ENCODE data around the gene METTL24.

METTL24 gene, protein sequence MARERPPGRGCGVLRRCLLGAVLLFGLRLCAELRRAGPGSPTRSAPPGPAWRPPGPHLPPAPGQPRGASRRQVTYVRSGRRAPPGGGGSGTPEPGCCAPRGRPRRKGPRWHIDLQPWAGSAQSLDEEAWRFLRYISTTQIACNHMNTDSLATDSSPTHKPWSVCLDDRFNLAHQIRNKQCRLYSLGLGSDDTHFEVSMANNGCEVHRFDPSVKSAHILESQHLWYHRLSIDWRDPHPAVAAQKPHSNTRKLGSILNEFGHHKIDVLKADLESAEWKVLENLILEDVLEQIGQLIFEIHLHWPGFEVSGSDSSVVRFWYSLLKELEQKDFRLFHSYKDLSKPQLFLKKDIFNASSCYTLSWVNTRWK

DNA sequence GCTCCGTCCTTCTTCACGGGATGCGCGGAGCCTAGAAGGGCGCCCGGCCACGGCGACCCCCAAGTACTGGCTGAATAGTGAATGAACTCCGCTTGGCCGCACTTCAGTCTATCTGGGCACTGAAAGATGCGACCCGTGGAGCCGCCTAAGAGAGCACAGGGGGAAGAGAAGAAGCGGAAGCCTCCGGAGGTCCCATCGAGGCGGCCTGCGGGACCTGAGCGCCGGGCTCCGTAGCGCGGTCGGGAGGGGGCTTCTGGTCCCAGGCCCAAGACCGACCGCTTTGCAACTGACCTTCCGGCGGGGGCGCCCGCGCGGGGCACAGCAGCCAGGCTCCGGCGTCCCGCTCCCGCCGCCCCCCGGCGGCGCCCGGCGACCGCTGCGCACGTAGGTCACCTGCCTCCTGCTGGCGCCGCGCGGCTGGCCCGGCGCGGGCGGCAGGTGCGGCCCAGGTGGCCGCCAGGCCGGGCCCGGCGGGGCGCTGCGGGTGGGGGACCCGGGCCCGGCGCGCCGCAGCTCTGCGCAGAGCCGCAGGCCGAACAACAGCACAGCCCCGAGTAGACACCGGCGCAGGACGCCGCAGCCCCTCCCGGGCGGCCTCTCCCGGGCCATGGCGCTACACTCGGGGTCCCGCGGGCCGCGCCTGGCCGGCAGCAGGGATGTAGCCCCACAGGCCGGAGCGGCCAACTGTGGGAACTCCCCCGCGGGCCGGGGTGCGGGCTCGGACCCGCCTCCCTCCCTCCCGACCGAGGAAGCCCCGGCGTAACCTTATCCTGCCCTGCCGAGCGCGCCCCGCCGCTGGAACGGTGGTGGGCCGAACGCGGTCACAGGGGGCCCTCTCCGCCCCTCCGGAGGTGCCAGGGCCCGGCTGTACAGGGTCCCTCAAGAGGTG is at the start of gene METTL24:
METTL24 (minus strand) TSS at position 686 of the 889 bp plus-strand sequence; CDS start at position 609, 77 bp downstream.
- Histone ChIP-seq H3K36me3 (ENCODE audit: control insufficient read depth, insufficient read depth, low read length) (no peaks in the 10 kb centered on the region), H3K27me3 (replicated peaks; ENCODE audit: control insufficient read depth, insufficient read depth, low read length) (peaks cover 2% of the 10 kb centered on the region; the same call in 1 of the 2 replicates), H3K4me3 (replicated peaks; ENCODE audit: low read depth, low read length) (peak within 1 kb of the TSS; percentile 34)
- TF ChIP-seq, protein P1, sequence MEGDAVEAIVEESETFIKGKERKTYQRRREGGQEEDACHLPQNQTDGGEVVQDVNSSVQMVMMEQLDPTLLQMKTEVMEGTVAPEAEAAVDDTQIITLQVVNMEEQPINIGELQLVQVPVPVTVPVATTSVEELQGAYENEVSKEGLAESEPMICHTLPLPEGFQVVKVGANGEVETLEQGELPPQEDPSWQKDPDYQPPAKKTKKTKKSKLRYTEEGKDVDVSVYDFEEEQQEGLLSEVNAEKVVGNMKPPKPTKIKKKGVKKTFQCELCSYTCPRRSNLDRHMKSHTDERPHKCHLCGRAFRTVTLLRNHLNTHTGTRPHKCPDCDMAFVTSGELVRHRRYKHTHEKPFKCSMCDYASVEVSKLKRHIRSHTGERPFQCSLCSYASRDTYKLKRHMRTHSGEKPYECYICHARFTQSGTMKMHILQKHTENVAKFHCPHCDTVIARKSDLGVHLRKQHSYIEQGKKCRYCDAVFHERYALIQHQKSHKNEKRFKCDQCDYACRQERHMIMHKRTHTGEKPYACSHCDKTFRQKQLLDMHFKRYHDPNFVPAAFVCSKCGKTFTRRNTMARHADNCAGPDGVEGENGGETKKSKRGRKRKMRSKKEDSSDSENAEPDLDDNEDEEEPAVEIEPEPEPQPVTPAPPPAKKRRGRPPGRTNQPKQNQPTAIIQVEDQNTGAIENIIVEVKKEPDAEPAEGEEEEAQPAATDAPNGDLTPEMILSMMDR (IDR thresholded peaks at IDR 0.05; ENCODE audit: insufficient read depth, low read length, poor library complexity, severe bottlenecking), result no peak
- peak; percentile 43 for DNase-seq (ENCODE audit: extremely low read depth, insufficient read length)

DNA sequence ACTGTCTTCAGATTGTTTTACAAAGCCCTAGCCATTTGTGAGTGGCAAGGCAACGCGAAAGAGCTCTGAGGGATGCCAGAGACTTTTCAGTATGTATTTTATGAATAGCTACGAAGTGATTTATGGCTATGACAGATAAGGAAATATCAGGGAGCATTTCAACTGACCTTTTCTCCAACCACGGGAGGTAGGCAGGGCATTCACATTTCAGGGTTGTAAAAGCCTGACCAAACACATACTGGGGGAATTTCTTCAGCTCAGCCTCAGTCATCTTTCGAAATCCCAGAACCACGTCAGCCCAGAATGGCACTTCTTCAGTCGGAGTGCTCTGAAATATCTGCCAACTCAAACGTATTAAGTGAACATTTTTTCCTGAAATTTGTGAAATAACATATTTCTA is 46.5 kb upstream of the METTL24 start:
- DNase-seq (ENCODE audit: extremely low read depth, insufficient read length), result no peak
- Histone ChIP-seq H3K4me3 (replicated peaks; ENCODE audit: low read depth, low read length) (no peak overlapping the region), H3K27me3 (replicated peaks; ENCODE audit: control insufficient read depth, insufficient read depth, low read length) (no peaks in the 10 kb centered on the region), H3K36me3 (ENCODE audit: control insufficient read depth, insufficient read depth, low read length) (no peaks in the 10 kb centered on the region)
- TF ChIP-seq, protein P1 (IDR thresholded peaks at IDR 0.05; ENCODE audit: insufficient read depth, low read length, poor library complexity, severe bottlenecking), result no peak

DNA sequence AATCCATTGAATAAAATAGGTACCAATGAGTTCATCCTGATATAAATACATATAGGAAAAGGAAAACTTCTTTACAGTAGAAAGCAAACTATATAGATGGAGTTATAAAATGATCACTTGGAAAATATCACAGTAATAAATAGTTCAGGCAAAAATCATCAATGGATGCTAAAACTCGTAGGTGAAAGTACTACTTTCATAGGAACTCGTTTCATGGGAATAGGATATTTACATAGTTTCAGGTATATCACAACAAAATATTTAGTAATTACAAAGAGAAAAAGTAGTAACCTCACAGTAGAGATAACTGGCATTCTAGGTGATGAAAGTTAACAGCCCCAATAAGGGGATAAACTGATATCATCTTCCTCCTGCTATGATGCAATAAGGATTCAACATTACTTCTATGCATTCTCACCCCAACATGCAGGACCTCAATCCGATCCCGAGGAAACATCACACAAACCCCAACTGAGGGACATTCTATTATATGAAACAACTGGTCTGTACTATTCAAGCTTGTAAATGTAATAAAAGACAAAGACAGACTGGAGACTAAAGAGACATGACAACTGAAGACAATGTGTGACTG is 43.5 kb upstream of the METTL24 start:
- H3K27me3 ChIP-seq (replicated peaks; ENCODE audit: control insufficient read depth, insufficient read depth, low read length), result no peaks in the 10 kb centered on the region
- H3K4me3 ChIP-seq (replicated peaks; ENCODE audit: low read depth, low read length), result no peak overlapping the region
- H3K36me3 ChIP-seq (ENCODE audit: control insufficient read depth, insufficient read depth, low read length), result no peaks in the 10 kb centered on the region
- TF ChIP-seq, protein P1 (IDR thresholded peaks at IDR 0.05; ENCODE audit: insufficient read depth, low read length, poor library complexity, severe bottlenecking), result no peak
- no peak for DNase-seq (ENCODE audit: extremely low read depth, insufficient read length)

DNA sequence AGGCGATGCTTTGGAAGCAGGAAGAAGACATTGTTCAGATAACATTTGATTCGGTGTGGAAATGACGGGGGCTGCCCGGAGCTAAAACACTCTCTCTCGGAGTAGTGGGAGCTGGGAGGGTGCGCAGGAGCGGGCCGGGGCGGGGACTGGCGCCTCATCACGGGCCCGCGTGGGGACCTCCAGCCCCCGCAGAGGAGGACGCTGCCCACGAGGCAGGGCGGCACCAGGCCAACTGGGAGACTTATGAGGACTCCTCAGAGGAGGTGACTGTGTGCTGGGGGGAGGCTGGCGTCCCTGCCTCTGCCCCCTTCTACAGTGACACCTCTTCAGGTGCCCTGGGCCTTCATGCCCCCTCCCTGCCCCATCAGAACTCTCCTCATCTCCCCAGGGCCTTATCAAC is 42.1 kb upstream of the METTL24 start:
- Histone ChIP-seq H3K4me3 (replicated peaks; ENCODE audit: low read depth, low read length) (no peak overlapping the region), H3K36me3 (ENCODE audit: control insufficient read depth, insufficient read depth, low read length) (no peaks in the 10 kb centered on the region), H3K27me3 (replicated peaks; ENCODE audit: control insufficient read depth, insufficient read depth, low read length) (no peaks in the 10 kb centered on the region)
- no peak for DNase-seq (ENCODE audit: extremely low read depth, insufficient read length)
- TF ChIP-seq, protein P1 (IDR thresholded peaks at IDR 0.05; ENCODE audit: insufficient read depth, low read length, poor library complexity, severe bottlenecking), result no peak

DNA sequence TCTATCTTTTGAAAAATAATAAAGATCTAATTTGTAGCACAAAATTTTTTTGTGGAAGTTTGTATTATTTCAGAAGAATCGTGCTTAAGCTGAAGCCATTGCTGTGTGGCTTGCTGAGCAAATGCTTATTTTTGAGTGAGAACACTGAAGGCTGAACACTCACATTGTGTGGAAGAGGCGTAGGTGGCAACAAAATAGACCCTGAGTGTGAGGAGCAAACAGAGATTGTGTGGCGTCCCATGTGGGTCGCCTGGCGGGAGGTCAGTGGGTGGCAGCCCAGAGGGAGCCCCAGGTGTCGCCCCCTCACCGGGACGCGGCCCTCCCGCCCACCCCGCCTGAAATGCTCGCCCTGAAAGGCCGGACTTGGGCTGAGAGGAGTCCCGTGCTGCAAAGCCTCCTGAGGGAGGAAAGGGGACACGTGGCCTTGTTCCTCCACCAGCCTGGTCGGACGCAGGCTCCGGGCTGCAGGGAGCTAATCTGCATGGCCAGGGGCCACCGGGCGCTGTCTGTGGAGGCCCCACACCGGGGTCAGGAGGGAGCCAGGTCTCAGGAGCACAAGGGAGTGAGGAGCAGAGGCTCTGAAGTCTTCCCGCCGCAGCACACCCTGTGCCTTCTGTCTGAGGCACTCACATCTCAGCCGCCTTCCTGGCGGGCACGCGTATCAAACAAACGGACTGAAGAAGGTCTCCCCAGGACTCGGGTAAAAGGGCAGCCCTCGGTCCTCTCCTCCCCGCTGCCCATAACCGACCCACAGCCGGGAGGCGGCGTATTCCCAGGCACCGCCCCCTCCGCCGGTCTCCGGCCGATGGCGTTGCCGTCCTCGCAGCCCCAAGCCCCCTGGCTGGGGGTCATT is 41.3 kb upstream of the METTL24 start:
- DNase-seq (ENCODE audit: extremely low read depth, insufficient read length), result no peak
- H3K27me3 ChIP-seq (replicated peaks; ENCODE audit: control insufficient read depth, insufficient read depth, low read length), result no peaks in the 10 kb centered on the region
- TF ChIP-seq, protein P1 (IDR thresholded peaks at IDR 0.05; ENCODE audit: insufficient read depth, low read length, poor library complexity, severe bottlenecking), result no peak
- H3K36me3 ChIP-seq (ENCODE audit: control insufficient read depth, insufficient read depth, low read length), result no peaks in the 10 kb centered on the region
- no peak overlapping the region for H3K4me3 ChIP-seq (replicated peaks; ENCODE audit: low read depth, low read length)
